ENCODE results near the gene SP100.

The SP100 gene

GRCh38 chr2:230410861-230411569, 5.0 kb upstream of the SP100 start:
- no peak for DNase-seq (ENCODE audit: low spot score in 2 of 2)
- Histone ChIP-seq H3K27me3 (ENCODE audit: low read depth) (no peaks in the 10 kb centered on the region), H3K36me3 (replicated peaks) (no peaks in the 10 kb centered on the region), H3K4me3 (peak overlapping the region; percentile 34), H3K9me3 (no peaks in the 10 kb centered on the region), H3K4me1 (peaks cover 2% of the 10 kb centered on the region; the same call in 1 of the 2 replicates)
- in situ Hi-C loops (cut with MboI; ENCODE audit: low sequenced_read_pairs) = no loop called here

- Histone ChIP-seq H3K4me1 (peaks cover 2% of the 10 kb centered on the region; the same call in 1 of the 2 replicates), H3K9me3 (no peaks in the 10 kb centered on the region), H3K36me3 (replicated peaks) (no peaks in the 10 kb centered on the region), H3K27me3 (ENCODE audit: low read depth) (no peaks in the 10 kb centered on the region), H3K4me3 (peak overlapping the region; percentile 34)
- DNase-seq (ENCODE audit: low spot score in 2 of 2) = peak; percentile 31 to 61
- in situ Hi-C loops (cut with MboI; ENCODE audit: low sequenced_read_pairs) = no loop called here
Measured at GRCh38 chr2:230411570-230412370, 4.2 kb upstream of the SP100 start.

- DNase-seq (ENCODE audit: low spot score in 2 of 2) = no peak
- peaks cover 2% of the 10 kb centered on the region; the same call in 1 of the 2 replicates for H3K4me1 ChIP-seq
- in situ Hi-C loops (cut with MboI; ENCODE audit: low sequenced_read_pairs) = no loop called here
Measured at GRCh38 chr2:230412371-230412711, 3.7 kb upstream of the SP100 start.

GRCh38 chr2:230412846-230413245, 3.2 kb upstream of the SP100 start:
- in situ Hi-C loops (cut with MboI; ENCODE audit: low sequenced_read_pairs) = no loop called here
- no peak overlapping the region for H3K4me3 ChIP-seq
- peaks cover 2% of the 10 kb centered on the region; the same call in 1 of the 2 replicates for H3K4me1 ChIP-seq
- no peaks in the 10 kb centered on the region for H3K9me3 ChIP-seq
- no peak for DNase-seq (ENCODE audit: low spot score in 2 of 2)
- no peaks in the 10 kb centered on the region for H3K36me3 ChIP-seq (replicated peaks)
- H3K27me3 ChIP-seq (ENCODE audit: low read depth) = 0 out of 2 replicates have a peak, but pooled peaks cover 3% of the 10 kb centered on the region

More at GRCh38 chr2:230412371-230412711, 3.7 kb upstream of the SP100 start:
- H3K4me3 ChIP-seq = peak overlapping the region; percentile 34; the same call in 1 of the 2 replicates
- 0 out of 2 replicates have a peak, but pooled peaks cover under 1% of the 10 kb centered on the region for H3K27me3 ChIP-seq (ENCODE audit: low read depth)
- no peaks in the 10 kb centered on the region for H3K36me3 ChIP-seq (replicated peaks)
- H3K9me3 ChIP-seq = no peaks in the 10 kb centered on the region

GRCh38 chr2:230413479-230413878, 2.5 kb upstream of the SP100 start:
- in situ Hi-C loops (cut with MboI; ENCODE audit: low sequenced_read_pairs) = no loop called here
- peaks cover 2% of the 10 kb centered on the region; the same call in 1 of the 2 replicates for H3K4me1 ChIP-seq
- no peak for DNase-seq (ENCODE audit: low spot score in 2 of 2)

GRCh38 chr2:230414302-230414701, 1.7 kb upstream of the SP100 start:
- no peak for DNase-seq (ENCODE audit: low spot score in 2 of 2)
- in situ Hi-C loops (cut with MboI; ENCODE audit: low sequenced_read_pairs) = no loop called here
- Histone ChIP-seq H3K9me3 (no peaks in the 10 kb centered on the region), H3K27me3 (ENCODE audit: low read depth) (0 out of 2 replicates have a peak, but pooled peaks cover 3% of the 10 kb centered on the region), H3K4me1 (peaks cover 2% of the 10 kb centered on the region; the same call in 1 of the 2 replicates), H3K4me3 (no peak overlapping the region), H3K36me3 (replicated peaks) (no peaks in the 10 kb centered on the region)

More at GRCh38 chr2:230413479-230413878, 2.5 kb upstream of the SP100 start:
- no peak overlapping the region for H3K4me3 ChIP-seq
- H3K27me3 ChIP-seq (ENCODE audit: low read depth) = 0 out of 2 replicates have a peak, but pooled peaks cover 3% of the 10 kb centered on the region
- H3K36me3 ChIP-seq (replicated peaks) = no peaks in the 10 kb centered on the region
- H3K9me3 ChIP-seq = no peaks in the 10 kb centered on the region

GRCh38 chr2:230417436-230417835, 1.4 kb downstream of the SP100 start:
- 0 out of 2 replicates have a peak, but pooled peaks cover 3% of the 10 kb centered on the region for H3K27me3 ChIP-seq (ENCODE audit: low read depth)
- no peaks in the 10 kb centered on the region for H3K9me3 ChIP-seq
- no peak for DNase-seq (ENCODE audit: low spot score in 2 of 2)
- H3K36me3 ChIP-seq (replicated peaks) = no peaks in the 10 kb centered on the region
- in situ Hi-C loops (cut with MboI; ENCODE audit: low sequenced_read_pairs) = no loop called here
- no peak overlapping the region for H3K4me3 ChIP-seq
- no peaks in the 10 kb centered on the region for H3K4me1 ChIP-seq

- DNase-seq (ENCODE audit: low spot score in 2 of 2) = no peak
- Histone ChIP-seq H3K36me3 (replicated peaks) (no peaks in the 10 kb centered on the region), H3K9me3 (no peaks in the 10 kb centered on the region), H3K4me1 (no peaks in the 10 kb centered on the region), H3K4me3 (no peak overlapping the region), H3K27me3 (ENCODE audit: low read depth) (0 out of 2 replicates have a peak, but pooled peaks cover 3% of the 10 kb centered on the region)
- in situ Hi-C loops (cut with MboI; ENCODE audit: low sequenced_read_pairs) = no loop called here
Measured at GRCh38 chr2:230418341-230419016, 2.5 kb downstream of the SP100 start.

GRCh38 chr2:230419181-230419580, 3.2 kb downstream of the SP100 start:
- Histone ChIP-seq H3K9me3 (no peaks in the 10 kb centered on the region), H3K36me3 (replicated peaks) (no peaks in the 10 kb centered on the region), H3K4me3 (no peak overlapping the region), H3K4me1 (no peaks in the 10 kb centered on the region), H3K27me3 (ENCODE audit: low read depth) (0 out of 2 replicates have a peak, but pooled peaks cover 3% of the 10 kb centered on the region)
- no peak for DNase-seq (ENCODE audit: low spot score in 2 of 2)
- in situ Hi-C loops (cut with MboI; ENCODE audit: low sequenced_read_pairs) = no loop called here

GRCh38 chr2:230422149-230422548, 6.1 kb downstream of the SP100 start:
- in situ Hi-C loops (cut with MboI; ENCODE audit: low sequenced_read_pairs) = no loop called here
- DNase-seq (ENCODE audit: low spot score in 2 of 2) = no peak
- H3K36me3 ChIP-seq (replicated peaks) = no peaks in the 10 kb centered on the region
- no peaks in the 10 kb centered on the region for H3K4me1 ChIP-seq
- no peak overlapping the region for H3K4me3 ChIP-seq
- H3K9me3 ChIP-seq = no peaks in the 10 kb centered on the region
- 0 out of 2 replicates have a peak, but pooled peaks cover 3% of the 10 kb centered on the region for H3K27me3 ChIP-seq (ENCODE audit: low read depth)

GRCh38 chr2:230423851-230424458, 8.0 kb downstream of the SP100 start:
- in situ Hi-C loops (cut with MboI; ENCODE audit: low sequenced_read_pairs) = no loop called here
- Histone ChIP-seq H3K36me3 (replicated peaks) (no peaks in the 10 kb centered on the region), H3K4me3 (no peak overlapping the region), H3K4me1 (no peaks in the 10 kb centered on the region), H3K27me3 (ENCODE audit: low read depth) (no peaks in the 10 kb centered on the region), H3K9me3 (no peaks in the 10 kb centered on the region)
- no peak for DNase-seq (ENCODE audit: low spot score in 2 of 2)

GRCh38 chr2:230425377-230425776, 9.4 kb downstream of the SP100 start:
- DNase-seq (ENCODE audit: low spot score in 2 of 2) = no peak
- no peak overlapping the region for H3K4me3 ChIP-seq
- H3K9me3 ChIP-seq = no peaks in the 10 kb centered on the region
- in situ Hi-C loops (cut with MboI; ENCODE audit: low sequenced_read_pairs) = no loop called here
- H3K36me3 ChIP-seq (replicated peaks) = no peaks in the 10 kb centered on the region
- H3K27me3 ChIP-seq (ENCODE audit: low read depth) = no peaks in the 10 kb centered on the region
- no peaks in the 10 kb centered on the region for H3K4me1 ChIP-seq

GRCh38 chr2:230429513-230429912, 13.5 kb downstream of the SP100 start:
- no peaks in the 10 kb centered on the region for H3K27me3 ChIP-seq (ENCODE audit: low read depth)
- no peak for DNase-seq (ENCODE audit: low spot score in 2 of 2)
- H3K4me3 ChIP-seq = no peak overlapping the region
- no peaks in the 10 kb centered on the region for H3K9me3 ChIP-seq
- in situ Hi-C loops (cut with MboI; ENCODE audit: low sequenced_read_pairs) = no loop called here
- no peaks in the 10 kb centered on the region for H3K36me3 ChIP-seq (replicated peaks)
- H3K4me1 ChIP-seq = no peaks in the 10 kb centered on the region
